ENCODE results near the gene BLVRB. TPM values are rescaled to one million over a fixed set of nuclear protein-coding genes. Genes with fewer than 3 reads are reported as not detected.

The BLVRB gene
- polyA plus RNA-seq, 1 of the 3 experiments (the other 2 are of a cell fraction): 85.9 TPM

- DNase-seq: no peak
- Histone ChIP-seq H3K79me2 (ENCODE audit: insufficient read depth) (no peaks in the 10 kb centered on the region; the same call in 1 of the 2 replicates), H4K20me1 (ENCODE audit: insufficient read depth) (no peaks in the 10 kb centered on the region), H3K9me3 (no peaks in the 10 kb centered on the region), H3K27me3 (ENCODE audit: insufficient read depth) (no peaks in the 10 kb centered on the region), H3K9ac (no peak overlapping the region), H3K4me1 (ENCODE audit: control insufficient read depth in 1 of 2, insufficient read depth in 2 of 2, low read depth in 1 of 2, low read length in 1 of 2) (peaks cover 5 to 7% of the 10 kb centered on the region in 2 experiments; a peak in 3 of 4 replicates), H3K27ac (ENCODE audit: low read depth in 2 of 2, low read length in 1 of 2) (no peak overlapping the region), H3K4me3 (ENCODE audit: low read depth in 2 of 2, low read length in 1 of 2) (no peak overlapping the region), H3K4me2 (no peak overlapping the region), H2AFZ (ENCODE audit: low read depth) (no peak overlapping the region), H3K36me3 (replicated peaks in 1 of 2; ENCODE audit: control insufficient read depth in 1 of 2, insufficient read depth in 2 of 2, low read length in 1 of 2) (peaks cover 0 to 3% of the 10 kb centered on the region in 2 experiments), H3K9me2 (no peaks in the 10 kb centered on the region), H3F3A (replicated peaks; ENCODE audit: insufficient read depth) (peaks cover 18% of the 10 kb centered on the region)
- TF ChIP-seq RCOR1 (IDR thresholded peaks at IDR 0.05; ENCODE audit: low read length) (no peak), YY1 (IDR thresholded peaks at IDR 0.05; ENCODE audit: low read depth) (no peak), RXRA (IDR thresholded peaks at IDR 0.05; ENCODE audit: borderline replicate concordance, low read depth) (no peak), TCF12 (IDR thresholded peaks at IDR 0.05) (no peak), GABPA (IDR thresholded peaks at IDR 0.05; ENCODE audit: low read depth) (no peak), SMC3 (IDR thresholded peaks at IDR 0.05; ENCODE audit: low read depth, low read length) (no peak), TAF1 (IDR thresholded peaks at IDR 0.05; ENCODE audit: borderline replicate concordance, low read depth, low read length) (no peak), USF1 (IDR thresholded peaks at IDR 0.05; ENCODE audit: borderline replicate concordance, low read depth) (no peak)
- CTCF ChIA-PET: interaction anchor here (1.3 to 1.5 kb wide), 2 partner anchors 155 to 174 kb away, joined by 3 to 6 read pairs; no protein-coding TSS in a partner anchor
- POLR2A ChIA-PET: interaction anchor here (0.5 kb wide), 1 partner anchor 169 kb away, joined by 3 read pairs; no protein-coding TSS in a partner anchor
- 88% methylated on average over 3 of the region's 3 CpGs for WGBS (ENCODE audit: low lambda C conversion rate)
Observed at GRCh38 chr19:40460185-40460584, 5.4 kb downstream of the BLVRB start.

DNA sequence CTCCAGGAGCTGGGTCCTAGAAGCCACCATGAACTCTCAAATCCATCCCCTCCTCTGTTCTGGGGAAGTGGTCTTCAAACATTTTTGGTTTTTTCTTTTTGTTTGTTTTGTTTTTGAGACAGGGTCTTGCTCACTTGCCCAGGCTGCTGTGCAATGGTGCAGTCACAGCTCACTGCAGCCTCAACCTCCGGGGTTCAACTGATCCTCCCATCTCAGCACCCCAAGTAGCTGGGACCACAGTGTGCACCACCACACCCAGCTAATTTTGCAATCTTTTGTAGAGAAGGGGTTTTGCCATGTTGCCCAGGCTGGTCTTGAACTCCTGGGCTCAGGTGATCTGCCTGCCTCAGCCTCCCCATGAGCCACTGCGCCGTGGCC is 7.0 kb downstream of the BLVRB start:
- TF ChIP-seq CTCF (IDR thresholded peaks at IDR 0.05): no peak
- TF ChIP-seq YY1 (IDR thresholded peaks at IDR 0.05; ENCODE audit: low read depth): no peak
- TF ChIP-seq NRF1 (IDR thresholded peaks at IDR 0.05; ENCODE audit: low read depth, low read length): no peak
- TF ChIP-seq TAF1 (IDR thresholded peaks at IDR 0.05; ENCODE audit: borderline replicate concordance, low read depth, low read length): no peak
- no peak for TF ChIP-seq RXRA (IDR thresholded peaks at IDR 0.05; ENCODE audit: borderline replicate concordance, low read depth)
- no peak for TF ChIP-seq USF1 (IDR thresholded peaks at IDR 0.05; ENCODE audit: borderline replicate concordance, low read depth)
- no peak for TF ChIP-seq FOXM1 (IDR thresholded peaks at IDR 0.05; ENCODE audit: low read depth)
- TF ChIP-seq FOSL2 (IDR thresholded peaks at IDR 0.05; ENCODE audit: borderline replicate concordance, low read depth): no peak
- TF ChIP-seq RCOR1 (IDR thresholded peaks at IDR 0.05; ENCODE audit: low read length): no peak
- no peak for TF ChIP-seq FOXJ3 (CRISPR knock-in tag; IDR thresholded peaks at IDR 0.05)
- TF ChIP-seq, protein P1, sequence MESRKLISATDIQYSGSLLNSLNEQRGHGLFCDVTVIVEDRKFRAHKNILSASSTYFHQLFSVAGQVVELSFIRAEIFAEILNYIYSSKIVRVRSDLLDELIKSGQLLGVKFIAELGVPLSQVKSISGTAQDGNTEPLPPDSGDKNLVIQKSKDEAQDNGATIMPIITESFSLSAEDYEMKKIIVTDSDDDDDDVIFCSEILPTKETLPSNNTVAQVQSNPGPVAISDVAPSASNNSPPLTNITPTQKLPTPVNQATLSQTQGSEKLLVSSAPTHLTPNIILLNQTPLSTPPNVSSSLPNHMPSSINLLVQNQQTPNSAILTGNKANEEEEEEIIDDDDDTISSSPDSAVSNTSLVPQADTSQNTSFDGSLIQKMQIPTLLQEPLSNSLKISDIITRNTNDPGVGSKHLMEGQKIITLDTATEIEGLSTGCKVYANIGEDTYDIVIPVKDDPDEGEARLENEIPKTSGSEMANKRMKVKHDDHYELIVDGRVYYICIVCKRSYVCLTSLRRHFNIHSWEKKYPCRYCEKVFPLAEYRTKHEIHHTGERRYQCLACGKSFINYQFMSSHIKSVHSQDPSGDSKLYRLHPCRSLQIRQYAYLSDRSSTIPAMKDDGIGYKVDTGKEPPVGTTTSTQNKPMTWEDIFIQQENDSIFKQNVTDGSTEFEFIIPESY (IDR thresholded peaks at IDR 0.05; ENCODE audit: borderline replicate concordance, low read depth): no peak
- no peak for TF ChIP-seq MXI1 (IDR thresholded peaks at IDR 0.05; ENCODE audit: low read depth, low read length)
- TF ChIP-seq, protein P2, sequence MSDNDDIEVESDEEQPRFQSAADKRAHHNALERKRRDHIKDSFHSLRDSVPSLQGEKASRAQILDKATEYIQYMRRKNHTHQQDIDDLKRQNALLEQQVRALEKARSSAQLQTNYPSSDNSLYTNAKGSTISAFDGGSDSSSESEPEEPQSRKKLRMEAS (IDR thresholded peaks at IDR 0.05; ENCODE audit: low read depth): no peak
- no peak for TF ChIP-seq JUND (IDR thresholded peaks at IDR 0.05)
- no peak for TF ChIP-seq SMC3 (IDR thresholded peaks at IDR 0.05; ENCODE audit: low read depth, low read length)
- no peak for TF ChIP-seq RFX5 (IDR thresholded peaks at IDR 0.05; ENCODE audit: low read length)
- POLR2A ChIA-PET: no interaction called here

More for the DNA sequence above, 7.0 kb downstream of the BLVRB start:
- H3K4me1 ChIP-seq (ENCODE audit: control insufficient read depth in 1 of 2, insufficient read depth in 2 of 2, low read depth in 1 of 2, low read length in 1 of 2): no peaks in the 10 kb centered on the region
- no peak overlapping the region for H3K4me2 ChIP-seq
- 98% methylated on average over 3 of the region's 3 CpGs for WGBS (ENCODE audit: low lambda C conversion rate)
- H3F3A ChIP-seq (replicated peaks; ENCODE audit: insufficient read depth): peaks cover 5% of the 10 kb centered on the region
- H3K4me3 ChIP-seq (ENCODE audit: low read depth in 2 of 2, low read length in 1 of 2): no peak overlapping the region
- no peaks in the 10 kb centered on the region for H3K9me2 ChIP-seq
- no peak for DNase-seq
- H3K9ac ChIP-seq: no peak overlapping the region
- H3K36me3 ChIP-seq (replicated peaks in 1 of 2; ENCODE audit: control insufficient read depth in 1 of 2, insufficient read depth in 2 of 2, low read length in 1 of 2): peaks cover 0 to 3% of the 10 kb centered on the region in 2 experiments
- H2AFZ ChIP-seq (ENCODE audit: low read depth): no peak overlapping the region
- CTCF ChIA-PET: interaction anchor here (1.6 kb wide), 1 partner anchor 176 kb away, joined by 3 read pairs; no protein-coding TSS in a partner anchor
- no peaks in the 10 kb centered on the region for H3K9me3 ChIP-seq
- no peaks in the 10 kb centered on the region for H3K27me3 ChIP-seq (ENCODE audit: insufficient read depth)
- H3K79me2 ChIP-seq (ENCODE audit: insufficient read depth): no peaks in the 10 kb centered on the region
- H3K27ac ChIP-seq (ENCODE audit: low read depth in 2 of 2, low read length in 1 of 2): no peak overlapping the region
- H4K20me1 ChIP-seq (ENCODE audit: insufficient read depth): no peaks in the 10 kb centered on the region

Measured in SK-N-SH (cell line).